Left ventricle myocardium inferior (tissue), 1 donor: ENCODE results near the gene TBCB. TPM values are rescaled to one million over a fixed set of nuclear protein-coding genes. Genes with fewer than 3 reads are reported as not detected.
"Not testable (repeated sequence)": the region's sequence is repeated elsewhere in the genome, so short reads cannot be mapped to it uniquely, and the experiment has no call there.

Source experiments
- DNase-seq: peaks from one replicate; pipeline ENCODE4 v3.0.0-alpha.2; 2020
- H3K27ac ChIP-seq: fragments of 200-600 bp; replicated peaks from 2 replicates; pipeline ENCODE4 v1.8.0; 2021
- H3K27me3 ChIP-seq: fragments of 200-600 bp; 2 replicates; pipeline ENCODE4 v1.8.0; 2021; ENCODE audit warnings: low read depth
- H3K36me3 ChIP-seq: fragments of 200-600 bp; 2 replicates; pipeline ENCODE4 v1.8.0; 2021
- H3K4me1 ChIP-seq: fragments of 200-600 bp; 2 replicates; pipeline ENCODE4 v1.8.0; 2021
- H3K4me3 ChIP-seq: fragments of 200-600 bp; 2 replicates; pipeline ENCODE4 v1.8.0; 2021; ENCODE audit warnings: mild to moderate bottlenecking, moderate library complexity
- H3K9me3 ChIP-seq: fragments of 200-600 bp; replicated peaks from 2 replicates; pipeline ENCODE4 v1.8.0; 2021
- CTCF ChIP-seq: fragments of 200-600 bp; IDR thresholded peaks from 2 replicates; pipeline ENCODE4 v1.8.0; 2021; ENCODE audit warnings: antibody characterized with exemption, mild to moderate bottlenecking, borderline replicate concordance
- intact Hi-C: fragments of 100-400 bp; cut with micrococcal nuclease; formaldehyde crosslinking; loops from one replicate; pipeline ENCODE4 v1.11.0; 2022
- total RNA-seq: library from RNA; stranded (reverse); fragmentation: NEBNext Ultra II Directional; extraction: Animal tissue kit (Norgen Biotek cat#: 25700); gene quantifications from one replicate; pipeline ENCODE4 v1.2.1, GENCODE V29; 2021
- donor health status: DM: no; HTN: yes; CAD: no; lungs with severe emphysema.

TBCB gene
- total RNA-seq, 1 donor from 2014 or later: 94.9 TPM

DNA sequence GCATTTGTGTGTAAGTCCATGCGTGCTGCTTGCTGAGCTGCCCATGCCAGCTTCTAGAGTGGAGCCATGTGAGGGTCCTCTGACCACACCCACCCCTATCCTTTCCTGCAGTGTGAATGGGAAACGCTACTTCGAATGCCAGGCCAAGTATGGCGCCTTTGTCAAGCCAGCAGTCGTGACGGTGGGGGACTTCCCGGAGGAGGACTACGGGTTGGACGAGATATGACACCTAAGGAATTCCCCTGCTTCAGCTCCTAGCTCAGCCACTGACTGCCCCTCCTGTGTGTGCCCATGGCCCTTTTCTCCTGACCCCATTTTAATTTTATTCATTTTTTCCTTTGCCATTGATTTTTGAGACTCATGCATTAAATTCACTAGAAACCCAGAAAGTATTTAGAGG lies 10.3 kb downstream of the TBCB start:
- Histone ChIP-seq H3K9me3 (no peaks in the 10 kb centered on the region), H3K36me3 (peaks cover 48% of the 10 kb centered on the region), H3K27me3 (no peaks in the 10 kb centered on the region), H3K27ac (no peak overlapping the region), H3K4me1 (peaks cover 21% of the 10 kb centered on the region), H3K4me3 (no peak overlapping the region)
- intact Hi-C loops: no loop called here
- no peak for TF ChIP-seq CTCF
- DNase-seq: no peak

DNA sequence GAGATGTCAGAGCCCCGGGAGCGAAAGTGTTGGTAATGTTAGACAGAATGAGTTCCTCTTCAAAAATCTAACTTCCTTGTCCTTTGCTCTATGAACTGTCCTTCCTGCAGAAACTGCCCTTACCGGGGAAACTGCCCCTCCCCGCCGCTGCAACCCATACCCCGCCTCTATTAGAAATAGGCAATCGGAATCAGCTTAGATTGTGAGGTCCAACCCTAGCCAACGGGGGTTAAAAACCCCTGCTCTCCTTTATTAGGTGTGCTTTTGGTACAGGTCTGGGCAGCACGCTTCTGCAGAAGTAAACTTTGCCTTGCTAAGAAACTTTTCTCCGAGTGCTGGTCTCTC lies 13.1 kb downstream of the TBCB start:
- peaks cover 26% of the 10 kb centered on the region for H3K4me1 ChIP-seq
- H3K36me3 ChIP-seq: peaks cover 26% of the 10 kb centered on the region
- peak overlapping the region; percentile 94 for H3K27ac ChIP-seq
- peak overlapping the region; percentile 65 for H3K4me3 ChIP-seq
- no peak for TF ChIP-seq CTCF
- peak; percentile 39 for DNase-seq
- intact Hi-C loops: no loop called here
- H3K9me3 ChIP-seq: no peaks in the 10 kb centered on the region
- no peaks in the 10 kb centered on the region for H3K27me3 ChIP-seq

GRCh38 chr19:36131221-36131620 lies 16.0 kb downstream of the TBCB start:
- intact Hi-C loops, H3K4me3 ChIP-seq, H3K27ac ChIP-seq, H3K36me3 ChIP-seq, H3K9me3 ChIP-seq, H3K27me3 ChIP-seq: not testable (repeated sequence)
- DNase-seq: peak; percentile 30
- H3K4me1 ChIP-seq: peaks cover 30% of the 10 kb centered on the region

GRCh38 chr19:36134867-36135266 lies 19.6 kb downstream of the TBCB start:
- H3K27ac ChIP-seq, DNase-seq, H3K36me3 ChIP-seq, H3K4me3 ChIP-seq, H3K27me3 ChIP-seq, H3K9me3 ChIP-seq, intact Hi-C loops: not testable (repeated sequence)
- peaks cover 30% of the 10 kb centered on the region for H3K4me1 ChIP-seq

DNA sequence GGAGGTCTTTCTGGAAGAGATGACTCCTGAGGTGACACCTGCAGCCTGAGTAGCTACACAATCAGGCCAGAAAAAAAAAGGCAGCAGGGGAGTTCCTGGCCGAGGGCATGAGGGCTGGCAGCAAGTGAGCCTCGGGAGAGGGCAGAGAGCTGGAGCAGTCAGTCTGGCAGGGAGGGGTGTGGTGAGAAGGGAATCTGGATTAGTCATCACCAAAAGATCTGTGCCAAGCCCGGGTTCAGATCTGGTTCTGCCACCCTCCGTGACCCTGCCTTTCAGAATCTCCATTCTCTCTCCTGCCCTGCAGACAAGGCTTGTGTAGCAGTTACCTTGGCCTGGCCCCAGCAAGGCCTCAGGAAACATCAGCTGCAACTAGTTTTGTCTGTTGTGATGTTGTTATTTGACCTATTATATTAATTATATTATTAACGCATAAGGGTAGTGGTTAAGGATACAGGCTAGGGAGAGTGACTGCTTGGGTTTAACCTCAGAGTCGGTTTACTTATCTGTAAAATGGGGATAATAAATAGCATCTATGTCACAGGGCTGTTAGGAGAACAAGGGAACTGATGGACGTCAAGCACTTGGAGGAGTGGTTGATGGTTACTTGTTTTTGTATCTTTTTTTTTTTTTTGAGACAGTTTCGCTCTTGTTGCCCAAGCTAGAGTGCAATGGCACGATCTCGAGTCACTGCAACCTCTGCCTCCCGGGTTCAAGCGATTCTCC lies 21.9 kb downstream of the TBCB start:
- H3K4me3 ChIP-seq: no peak overlapping the region
- peak overlapping the region; percentile 67 for H3K27ac ChIP-seq
- intact Hi-C loops: no loop called here
- DNase-seq: peak; percentile 40
- H3K4me1 ChIP-seq: peaks cover 43% of the 10 kb centered on the region
- no peaks in the 10 kb centered on the region for H3K27me3 ChIP-seq
- H3K9me3 ChIP-seq: no peaks in the 10 kb centered on the region
- no peak for TF ChIP-seq CTCF
- H3K36me3 ChIP-seq: peaks cover 6% of the 10 kb centered on the region

DNA sequence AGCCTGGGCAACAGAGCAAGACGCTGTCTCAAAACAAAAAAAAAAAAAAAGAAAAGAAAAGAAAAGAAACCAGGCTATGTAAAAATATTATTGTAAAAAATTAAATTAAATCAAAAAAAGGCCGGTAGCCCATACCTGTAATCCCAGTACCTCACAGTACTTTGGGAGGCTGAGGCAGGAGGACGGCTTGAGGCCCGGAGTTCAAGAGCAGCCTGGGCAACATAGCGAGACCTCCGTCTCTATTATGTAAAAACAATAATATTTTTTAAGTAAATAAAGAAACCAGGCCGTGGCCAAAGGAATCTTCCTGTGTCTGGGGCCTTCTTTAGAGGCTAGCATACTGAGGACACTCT lies 23.8 kb downstream of the TBCB start:
- H3K27ac ChIP-seq: peak overlapping the region; percentile 98
- intact Hi-C loops: no loop called here
- H3K36me3 ChIP-seq: peaks cover 24% of the 10 kb centered on the region
- peaks cover 43% of the 10 kb centered on the region for H3K4me1 ChIP-seq
- no peak for DNase-seq
- H3K27me3 ChIP-seq: no peaks in the 10 kb centered on the region
- no peaks in the 10 kb centered on the region for H3K9me3 ChIP-seq
- TF ChIP-seq CTCF: no peak
- peak overlapping the region; percentile 86 for H3K4me3 ChIP-seq
